ENCODE data around the gene ENPP7.

Gene ENPP7

GRCh38 chr17:79778504-79779083 lies 47.9 kb downstream of the ENPP7 start:
- DNase-seq = no peak

GRCh38 chr17:79779084-79779529 lies 48.4 kb downstream of the ENPP7 start:
- DNase-seq = no peak

GRCh38 chr17:79779661-79780365 lies 49.1 kb downstream of the ENPP7 start:
- DNase-seq = no peak

- no peak for DNase-seq
Measured at GRCh38 chr17:79781012-79781650, 50.4 kb downstream of the ENPP7 start.

- DNase-seq = no peak
Measured at GRCh38 chr17:79781736-79782575, 51.2 kb downstream of the ENPP7 start.

GRCh38 chr17:79783891-79784290 lies 53.1 kb downstream of the ENPP7 start:
- no peak for DNase-seq

- no peak for DNase-seq
Measured at GRCh38 chr17:79784353-79785016, 53.7 kb downstream of the ENPP7 start.

- DNase-seq = no peak
Measured at GRCh38 chr17:79785017-79785899, 54.5 kb downstream of the ENPP7 start.

- DNase-seq = no peak
Measured at GRCh38 chr17:79785900-79786810, 55.4 kb downstream of the ENPP7 start.

GRCh38 chr17:79786930-79787643 lies 56.3 kb downstream of the ENPP7 start:
- DNase-seq = no peak

GRCh38 chr17:79788455-79788854 lies 57.7 kb downstream of the ENPP7 start:
- DNase-seq = no peak

- no peak for DNase-seq
Measured at GRCh38 chr17:79788989-79789942, 58.5 kb downstream of the ENPP7 start.

- no peak for DNase-seq
Measured at GRCh38 chr17:79789943-79790804, 59.4 kb downstream of the ENPP7 start.

GRCh38 chr17:79790805-79791734 lies 60.3 kb downstream of the ENPP7 start:
- no peak for DNase-seq

GRCh38 chr17:79791735-79792161 lies 61.0 kb downstream of the ENPP7 start:
- DNase-seq = no peak
